Testis (tissue), 2 donors: ENCODE results near the gene FAM83B.

ENCODE experiments used
- CTCF ChIP-seq, 3 experiments: fragments of 450-650 bp in 2 of 3; fragments of 200-600 bp in 1 of 3; sonication (generic) in 1 of 3; IDR thresholded peaks; one replicate each; pipeline ENCODE4 v1.5.1; 2016 to 2019; ENCODE audit warnings: antibody characterized with exemption in 3 of 3, mild to moderate bottlenecking in 2 of 3, moderate library complexity in 1 of 3
- POLR2A ChIP-seq: fragments of 450-650 bp; IDR thresholded peaks from one replicate; pipeline ENCODE4 v1.6.1; 2017; ENCODE audit warnings: antibody characterized with exemption, mild to moderate bottlenecking, moderate library complexity

DNA sequence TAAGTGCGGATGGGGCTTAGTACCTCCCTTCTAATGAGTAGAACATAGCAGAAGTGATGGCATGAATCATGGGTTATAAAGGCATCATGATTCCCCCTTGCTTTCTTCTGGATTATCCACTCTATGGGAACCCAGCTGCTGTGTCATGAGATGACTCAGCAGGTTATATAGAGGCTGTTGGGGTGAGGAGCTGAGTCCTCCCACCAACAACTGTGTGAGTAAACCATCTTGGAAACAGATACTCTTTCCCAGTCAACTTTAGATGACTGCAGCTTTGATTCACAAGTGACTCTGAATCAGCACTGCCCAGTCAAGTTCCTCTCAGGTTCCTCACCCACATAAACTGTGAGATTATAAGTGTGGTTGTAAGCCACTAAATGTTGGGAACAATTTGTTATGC is 46.3 kb downstream of the FAM83B start:
- TF ChIP-seq CTCF (IDR thresholded peaks at IDR 0.05), result no peak
- no peak for TF ChIP-seq POLR2A
